Neural cell (in vitro differentiated cells): Measurements from ENCODE around the gene ZMAT2. TPM values are rescaled to one million over a fixed set of nuclear protein-coding genes. Genes with fewer than 3 reads are reported as not detected.

Experiments used
- H2AFZ ChIP-seq: fragments of 200-600, 300-800 bp; sonication (generic), shearing (Covaris generic); 2 replicates; pipeline ENCODE4 v1.6.0; 2014; ENCODE audit warnings: low read depth, mild to moderate bottlenecking, antibody characterized with exemption, low read length, moderate library complexity
- H3F3A ChIP-seq: fragments of 200-600 bp; shearing (Covaris generic); 2 replicates; pipeline ENCODE4 v1.6.1; 2016; ENCODE audit warnings: mild to moderate bottlenecking, moderate library complexity, mixed read lengths, antibody characterized with exemption, low read length; ENCODE audit not compliant: insufficient read depth, poor library complexity, severe bottlenecking
- H3K27ac ChIP-seq: fragments of 200-600, 300-800 bp; sonication (generic), shearing (Covaris generic); 2 replicates; pipeline ENCODE4 v1.5.1; 2014; ENCODE audit warnings: mild to moderate bottlenecking, low read length, moderate library complexity
- H3K27me3 ChIP-seq: fragments of 300-800, 200-600 bp; sonication (generic), shearing (Covaris generic); 2 replicates; pipeline ENCODE4 v1.6.0; 2014; ENCODE audit warnings: mild to moderate bottlenecking, low read depth, low read length, moderate library complexity; ENCODE audit not compliant: insufficient read depth
- H3K36me3 ChIP-seq: fragments of 300-800, 200-600 bp; sonication (generic), shearing (Covaris generic); 2 replicates; pipeline ENCODE4 v1.5.1; 2014; ENCODE audit warnings: mild to moderate bottlenecking, antibody characterized with exemption, low read length, moderate library complexity; ENCODE audit not compliant: insufficient read depth
- H3K4me2 ChIP-seq: fragments of 300-800, 200-600 bp; sonication (generic), shearing (Covaris generic); 2 replicates; pipeline ENCODE4 v1.6.0; 2014; ENCODE audit warnings: mild to moderate bottlenecking, low read length
- H3K4me3 ChIP-seq: fragments of 300-800, 200-600 bp; sonication (generic), shearing (Covaris generic); 2 replicates; pipeline ENCODE4 v1.5.1; 2014; ENCODE audit warnings: mild to moderate bottlenecking, low read length, moderate library complexity
- H3K79me2 ChIP-seq: fragments of 200-600 bp; shearing (Covaris generic); replicated peaks from 2 replicates; pipeline ENCODE4 v1.6.0; 2014; ENCODE audit warnings: mild to moderate bottlenecking, low read length, moderate library complexity; ENCODE audit not compliant: insufficient read depth
- H3K9ac ChIP-seq: fragments of 300-800, 200-600 bp; sonication (generic), shearing (Covaris generic); 2 replicates; pipeline ENCODE4 v1.6.1; 2016; ENCODE audit warnings: mild to moderate bottlenecking, low read length, mixed read lengths
- H3K9me2 ChIP-seq: fragments of 200-600 bp; shearing (Covaris generic); 2 replicates; pipeline ENCODE4 v1.6.1; 2016; ENCODE audit warnings: mild to moderate bottlenecking, low read length, mixed read lengths; ENCODE audit not compliant: insufficient read depth
- H3K9me3 ChIP-seq: fragments of 200-600, 300-800 bp; sonication (generic), shearing (Covaris generic); 2 replicates; pipeline ENCODE4 v1.6.1; 2016; ENCODE audit warnings: mild to moderate bottlenecking, mixed run types, low read length, moderate library complexity, mixed read lengths
- H4K20me1 ChIP-seq: fragments of 200-600 bp; shearing (Covaris generic); 2 replicates; pipeline ENCODE4 v1.6.1; 2016; ENCODE audit warnings: mild to moderate bottlenecking, mixed run types; ENCODE audit not compliant: insufficient read depth
- EP300 ChIP-seq: fragments of 450-650 bp; conservative IDR thresholded peaks from 2 replicates; pipeline ENCODE4 v1.6.1; 2014; ENCODE audit warnings: antibody characterized with exemption, mild to moderate bottlenecking, moderate library complexity; ENCODE audit not compliant: poor library complexity, severe bottlenecking
- EZH2 ChIP-seq: fragments of 200-600, 300-800 bp; shearing (Covaris generic), sonication (generic); IDR thresholded peaks from 2 replicates; pipeline ENCODE4 v1.6.1; 2014; ENCODE audit warnings: antibody characterized with exemption, low read length, borderline replicate concordance, mild to moderate bottlenecking; ENCODE audit not compliant: insufficient read depth, poor library complexity, severe bottlenecking
- MXI1 ChIP-seq: fragments of 450-650 bp; conservative IDR thresholded peaks from 2 replicates; pipeline ENCODE4 v1.6.1; 2014; ENCODE audit warnings: antibody characterized with exemption, mild to moderate bottlenecking; ENCODE audit not compliant: poor library complexity, severe bottlenecking
- POLR2AphosphoS5 ChIP-seq: IDR thresholded peaks from 2 replicates; pipeline ENCODE4 v1.6.1; 2012
- RAD21 ChIP-seq: fragments of 450-650 bp; conservative IDR thresholded peaks from 2 replicates; pipeline ENCODE4 v1.6.1; 2014; ENCODE audit warnings: antibody characterized with exemption, mild to moderate bottlenecking, moderate library complexity
- SMC3 ChIP-seq: fragments of 450-650 bp; conservative IDR thresholded peaks from 2 replicates; pipeline ENCODE4 v1.6.1; 2014; ENCODE audit warnings: antibody characterized with exemption, mild to moderate bottlenecking, moderate library complexity; ENCODE audit not compliant: poor library complexity
- TAF1 ChIP-seq: IDR thresholded peaks from 2 replicates; pipeline ENCODE4 v1.6.1; 2012; ENCODE audit warnings: low read depth
- polyA plus RNA-seq: library from polyadenylated mRNA; depleted of rRNA; stranded (reverse); fragments of >200 nt; gene quantifications from 2 replicates; pipeline ENCODE4 v1.2.3, GENCODE V29; 2014
- TF ChIP-seq, protein P1 (sequence below): fragments of 450-650 bp; IDR thresholded peaks from 2 replicates; pipeline ENCODE4 v1.5.1; 2014; ENCODE audit warnings: antibody characterized with exemption, mild to moderate bottlenecking, moderate library complexity; ENCODE audit not compliant: poor library complexity, severe bottlenecking
- TF ChIP-seq, protein P2 (sequence below): IDR thresholded peaks from 2 replicates; pipeline ENCODE4 v1.6.1; 2012; ENCODE audit warnings: borderline replicate concordance

Gene ZMAT2
- polyA plus RNA-seq, 1 donor from 2014 or later: 170 TPM

DNA sequence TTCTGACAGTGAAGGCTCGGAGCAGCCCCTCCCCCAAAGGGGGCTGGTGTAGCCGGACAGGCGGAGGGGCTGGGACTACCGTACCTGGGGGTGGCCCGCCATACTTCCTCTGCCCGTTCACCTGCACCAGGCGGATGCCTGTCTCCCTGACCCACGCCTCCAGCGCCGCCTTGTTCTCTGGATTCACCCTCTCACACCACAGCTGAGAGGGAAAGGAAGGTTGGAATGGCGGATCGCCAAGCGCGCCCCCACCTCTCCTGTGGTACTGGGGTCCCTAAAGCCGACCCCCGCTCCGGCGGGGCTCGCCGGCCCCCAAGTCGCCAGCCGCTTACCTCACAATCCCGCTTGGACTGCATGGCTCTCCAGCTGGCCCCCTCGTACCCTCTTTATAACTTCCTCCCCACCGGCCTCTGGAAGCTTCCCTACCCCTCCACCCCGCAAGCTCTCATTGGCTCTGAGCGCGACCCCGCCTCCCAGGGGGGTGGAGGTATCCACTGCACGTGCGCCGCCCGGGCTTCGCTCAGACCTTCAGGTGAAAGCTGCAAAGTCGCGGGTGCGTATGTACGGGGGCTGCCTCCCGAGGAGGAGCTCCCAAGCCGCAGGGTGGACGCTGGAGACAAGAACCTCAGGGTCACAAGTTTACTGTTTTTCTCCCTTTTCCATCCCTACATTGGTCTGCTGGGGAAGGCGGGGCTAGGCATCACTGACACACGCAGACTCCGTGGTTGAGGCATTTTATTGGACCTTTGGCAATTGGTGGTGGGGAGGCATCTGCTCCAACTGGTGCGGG, 26.9 kb upstream of the ZMAT2 start, which contains the start of gene DND1:
DND1 (minus strand) TSS at position 390 of the 790 bp plus-strand sequence; CDS start at position 356, 34 bp downstream.
- Histone ChIP-seq H3K9me2 (no peaks in the 10 kb centered on the region), H3K27ac (no peak within 1 kb of the TSS), H4K20me1 (no peaks in the 10 kb centered on the region), H3K79me2 (no peaks in the 10 kb centered on the region), H2AFZ (no peak within 1 kb of the TSS), H3K27me3 (no peaks in the 10 kb centered on the region), H3K4me3 (no peak within 1 kb of the TSS), H3K4me2 (no peak within 1 kb of the TSS), H3K36me3 (peaks cover 20% of the 10 kb centered on the region), H3K9me3 (no peaks in the 10 kb centered on the region), H3F3A (no peaks in the 10 kb centered on the region), H3K9ac (no peak within 1 kb of the TSS)
- no peak for TF ChIP-seq SMC3
- no peak for TF ChIP-seq EZH2
- TF ChIP-seq POLR2AphosphoS5: no peak
- TF ChIP-seq, protein P1, sequence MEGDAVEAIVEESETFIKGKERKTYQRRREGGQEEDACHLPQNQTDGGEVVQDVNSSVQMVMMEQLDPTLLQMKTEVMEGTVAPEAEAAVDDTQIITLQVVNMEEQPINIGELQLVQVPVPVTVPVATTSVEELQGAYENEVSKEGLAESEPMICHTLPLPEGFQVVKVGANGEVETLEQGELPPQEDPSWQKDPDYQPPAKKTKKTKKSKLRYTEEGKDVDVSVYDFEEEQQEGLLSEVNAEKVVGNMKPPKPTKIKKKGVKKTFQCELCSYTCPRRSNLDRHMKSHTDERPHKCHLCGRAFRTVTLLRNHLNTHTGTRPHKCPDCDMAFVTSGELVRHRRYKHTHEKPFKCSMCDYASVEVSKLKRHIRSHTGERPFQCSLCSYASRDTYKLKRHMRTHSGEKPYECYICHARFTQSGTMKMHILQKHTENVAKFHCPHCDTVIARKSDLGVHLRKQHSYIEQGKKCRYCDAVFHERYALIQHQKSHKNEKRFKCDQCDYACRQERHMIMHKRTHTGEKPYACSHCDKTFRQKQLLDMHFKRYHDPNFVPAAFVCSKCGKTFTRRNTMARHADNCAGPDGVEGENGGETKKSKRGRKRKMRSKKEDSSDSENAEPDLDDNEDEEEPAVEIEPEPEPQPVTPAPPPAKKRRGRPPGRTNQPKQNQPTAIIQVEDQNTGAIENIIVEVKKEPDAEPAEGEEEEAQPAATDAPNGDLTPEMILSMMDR: no peak
- no peak for TF ChIP-seq RAD21
- no peak for TF ChIP-seq MXI1
- TF ChIP-seq EP300: no peak
- TF ChIP-seq, protein P2, sequence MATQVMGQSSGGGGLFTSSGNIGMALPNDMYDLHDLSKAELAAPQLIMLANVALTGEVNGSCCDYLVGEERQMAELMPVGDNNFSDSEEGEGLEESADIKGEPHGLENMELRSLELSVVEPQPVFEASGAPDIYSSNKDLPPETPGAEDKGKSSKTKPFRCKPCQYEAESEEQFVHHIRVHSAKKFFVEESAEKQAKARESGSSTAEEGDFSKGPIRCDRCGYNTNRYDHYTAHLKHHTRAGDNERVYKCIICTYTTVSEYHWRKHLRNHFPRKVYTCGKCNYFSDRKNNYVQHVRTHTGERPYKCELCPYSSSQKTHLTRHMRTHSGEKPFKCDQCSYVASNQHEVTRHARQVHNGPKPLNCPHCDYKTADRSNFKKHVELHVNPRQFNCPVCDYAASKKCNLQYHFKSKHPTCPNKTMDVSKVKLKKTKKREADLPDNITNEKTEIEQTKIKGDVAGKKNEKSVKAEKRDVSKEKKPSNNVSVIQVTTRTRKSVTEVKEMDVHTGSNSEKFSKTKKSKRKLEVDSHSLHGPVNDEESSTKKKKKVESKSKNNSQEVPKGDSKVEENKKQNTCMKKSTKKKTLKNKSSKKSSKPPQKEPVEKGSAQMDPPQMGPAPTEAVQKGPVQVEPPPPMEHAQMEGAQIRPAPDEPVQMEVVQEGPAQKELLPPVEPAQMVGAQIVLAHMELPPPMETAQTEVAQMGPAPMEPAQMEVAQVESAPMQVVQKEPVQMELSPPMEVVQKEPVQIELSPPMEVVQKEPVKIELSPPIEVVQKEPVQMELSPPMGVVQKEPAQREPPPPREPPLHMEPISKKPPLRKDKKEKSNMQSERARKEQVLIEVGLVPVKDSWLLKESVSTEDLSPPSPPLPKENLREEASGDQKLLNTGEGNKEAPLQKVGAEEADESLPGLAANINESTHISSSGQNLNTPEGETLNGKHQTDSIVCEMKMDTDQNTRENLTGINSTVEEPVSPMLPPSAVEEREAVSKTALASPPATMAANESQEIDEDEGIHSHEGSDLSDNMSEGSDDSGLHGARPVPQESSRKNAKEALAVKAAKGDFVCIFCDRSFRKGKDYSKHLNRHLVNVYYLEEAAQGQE: no peak
- TF ChIP-seq TAF1: no peak

DNA sequence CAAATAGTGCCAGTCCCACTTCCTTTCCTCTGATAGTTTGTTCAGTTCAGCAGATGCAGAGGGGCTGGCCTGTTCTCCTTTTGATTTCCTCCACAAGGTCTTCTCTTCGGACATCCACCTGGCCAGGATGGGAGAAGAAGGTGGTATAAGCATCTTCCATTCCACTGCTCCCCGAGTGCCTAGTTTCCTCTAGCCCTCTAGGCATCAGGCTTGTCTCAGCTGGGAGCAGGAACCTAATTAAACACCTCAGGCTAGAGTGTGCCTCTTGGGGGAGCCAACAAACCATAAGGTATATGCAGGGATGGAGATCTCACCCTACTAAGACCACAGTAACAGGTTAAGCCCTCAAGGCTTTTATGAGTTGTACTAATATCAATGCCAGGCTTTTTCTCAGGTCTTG, 26.0 kb upstream of the ZMAT2 start:
- Histone ChIP-seq H3K9me3 (no peaks in the 10 kb centered on the region), H3K9ac (no peak overlapping the region), H3K9me2 (no peaks in the 10 kb centered on the region), H4K20me1 (no peaks in the 10 kb centered on the region), H3K79me2 (no peaks in the 10 kb centered on the region), H3K4me3 (no peak overlapping the region), H3K27ac (no peak overlapping the region), H3K36me3 (peaks cover 20% of the 10 kb centered on the region), H3K4me2 (no peak overlapping the region), H2AFZ (no peak overlapping the region), H3F3A (no peaks in the 10 kb centered on the region), H3K27me3 (no peaks in the 10 kb centered on the region)
- TF ChIP-seq, protein P1: no peak
- TF ChIP-seq EZH2 (no peak), TAF1 (no peak), SMC3 (no peak), RAD21 (no peak), EP300 (no peak), MXI1 (no peak)
- TF ChIP-seq, protein P2: no peak
